ENCODE results near the gene AAK1.
"Not testable (repeated sequence)": the region's sequence is repeated elsewhere in the genome, so short reads cannot be mapped to it uniquely, and the experiment has no call there.

The AAK1 gene

GRCh38 chr2:69660637-69661036 lies 17.1 kb upstream of the AAK1 start:
- DNase-seq: no peak

- no peak for DNase-seq
Observed at GRCh38 chr2:69659941-69660483, 16.5 kb upstream of the AAK1 start.

DNA sequence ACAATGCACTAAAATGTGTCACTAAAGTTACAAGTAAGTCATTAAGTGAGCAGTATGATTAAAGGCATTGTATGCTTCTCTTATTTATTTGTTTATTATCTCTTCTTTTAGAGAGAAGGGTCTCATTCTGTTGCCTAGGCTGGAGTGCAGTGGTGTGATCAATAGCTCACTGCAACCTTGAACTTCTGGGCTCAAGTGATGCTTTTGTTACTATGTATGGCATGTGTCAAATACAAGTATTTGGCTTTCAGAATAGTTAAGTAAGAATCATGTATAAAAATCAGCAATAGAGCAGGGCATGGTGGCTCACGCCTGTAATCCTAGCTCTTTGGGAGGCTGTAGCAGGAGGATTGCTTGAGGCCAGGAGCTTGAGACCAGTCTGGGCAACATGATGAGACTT lies 15.8 kb upstream of the AAK1 start:
- DNase-seq: no peak

DNA sequence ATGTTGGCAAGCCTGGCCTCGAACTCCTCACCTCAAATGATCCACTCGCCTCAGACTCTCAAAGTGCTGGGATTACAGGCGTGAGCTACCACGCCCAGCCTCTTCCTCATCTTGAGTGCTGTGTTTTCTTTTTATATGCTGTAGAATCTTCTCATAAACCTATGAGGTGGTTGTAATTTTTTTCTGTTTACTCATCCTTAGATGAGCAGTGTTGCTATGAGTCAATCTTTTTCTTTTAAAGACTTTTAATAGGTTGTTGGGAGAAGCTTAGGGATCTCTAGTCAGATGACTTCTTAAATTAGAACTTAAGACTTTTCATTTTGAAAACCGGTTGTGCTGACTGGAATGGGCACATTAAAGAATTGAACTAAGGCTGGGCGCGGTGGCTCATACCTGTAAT lies 8.7 kb upstream of the AAK1 start:
- no peak for DNase-seq

GRCh38 chr2:69647196-69647595 lies 3.7 kb upstream of the AAK1 start:
- DNase-seq: not testable (repeated sequence)

DNA sequence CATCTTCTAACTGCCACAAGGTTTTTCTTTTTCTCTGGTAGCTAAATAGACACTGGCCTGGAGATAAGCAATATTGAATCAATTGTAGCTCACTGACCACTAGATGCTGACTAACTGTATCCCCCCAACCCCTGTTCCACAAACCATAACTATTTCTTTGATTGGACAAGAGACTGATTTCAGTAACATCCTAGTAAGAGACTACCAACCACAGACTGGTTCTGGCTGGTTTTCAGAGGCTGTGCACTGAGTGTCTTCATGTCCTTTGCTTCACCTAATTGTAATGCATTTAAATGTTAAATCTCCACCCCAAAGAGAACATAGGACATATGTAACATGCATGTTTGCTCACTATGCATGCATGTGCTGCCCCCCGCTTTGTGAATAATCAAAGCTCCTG lies 3.2 kb upstream of the AAK1 start:
- DNase-seq: no peak

DNA sequence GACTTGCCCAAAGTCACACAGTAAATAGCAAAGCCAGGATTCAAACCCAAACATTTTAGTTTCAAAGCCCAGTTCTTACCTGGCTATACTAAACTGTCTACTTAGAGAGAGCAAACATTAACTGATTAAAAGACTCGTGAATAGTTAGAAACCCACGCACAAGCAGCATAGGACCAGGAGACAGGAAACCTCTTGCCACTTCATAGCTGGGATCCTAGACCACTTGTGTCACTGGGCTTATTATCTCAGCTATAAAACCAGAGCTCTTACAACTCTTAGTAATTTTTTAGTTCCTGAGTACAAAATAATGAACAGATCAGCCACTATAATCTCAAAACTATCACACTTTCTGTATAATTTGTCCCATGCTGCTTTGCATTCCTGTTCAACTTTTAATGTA lies 2.4 kb upstream of the AAK1 start:
- DNase-seq: no peak

DNA sequence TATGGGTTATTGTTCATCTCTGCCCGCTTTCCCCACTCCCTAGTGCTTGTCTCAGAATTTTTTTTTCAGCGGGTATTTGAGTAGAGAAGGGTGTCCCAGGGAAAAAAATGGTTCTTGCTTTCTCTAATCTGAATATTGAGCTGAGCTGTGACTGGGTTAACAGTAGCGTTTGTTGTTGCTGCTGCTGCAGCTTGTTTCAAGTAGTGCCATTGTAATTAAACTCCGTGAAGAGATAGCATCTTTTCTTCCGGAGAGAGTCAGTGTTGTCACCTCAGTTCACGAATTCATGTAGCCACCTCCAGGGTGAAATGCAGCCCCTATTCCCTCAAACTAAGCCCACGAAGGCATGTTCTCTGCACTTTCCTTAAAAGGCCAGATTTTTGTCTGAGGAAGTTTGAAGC lies 1.5 kb upstream of the AAK1 start:
- peak in 2 of 58 donors; percentile 5 to 24 for DNase-seq

GRCh38 chr2:69644506-69644979 lies 1.0 kb upstream of the AAK1 start:
- peak in 7 of 58 donors; percentile 38 to 61 (median 47) for DNase-seq

DNA sequence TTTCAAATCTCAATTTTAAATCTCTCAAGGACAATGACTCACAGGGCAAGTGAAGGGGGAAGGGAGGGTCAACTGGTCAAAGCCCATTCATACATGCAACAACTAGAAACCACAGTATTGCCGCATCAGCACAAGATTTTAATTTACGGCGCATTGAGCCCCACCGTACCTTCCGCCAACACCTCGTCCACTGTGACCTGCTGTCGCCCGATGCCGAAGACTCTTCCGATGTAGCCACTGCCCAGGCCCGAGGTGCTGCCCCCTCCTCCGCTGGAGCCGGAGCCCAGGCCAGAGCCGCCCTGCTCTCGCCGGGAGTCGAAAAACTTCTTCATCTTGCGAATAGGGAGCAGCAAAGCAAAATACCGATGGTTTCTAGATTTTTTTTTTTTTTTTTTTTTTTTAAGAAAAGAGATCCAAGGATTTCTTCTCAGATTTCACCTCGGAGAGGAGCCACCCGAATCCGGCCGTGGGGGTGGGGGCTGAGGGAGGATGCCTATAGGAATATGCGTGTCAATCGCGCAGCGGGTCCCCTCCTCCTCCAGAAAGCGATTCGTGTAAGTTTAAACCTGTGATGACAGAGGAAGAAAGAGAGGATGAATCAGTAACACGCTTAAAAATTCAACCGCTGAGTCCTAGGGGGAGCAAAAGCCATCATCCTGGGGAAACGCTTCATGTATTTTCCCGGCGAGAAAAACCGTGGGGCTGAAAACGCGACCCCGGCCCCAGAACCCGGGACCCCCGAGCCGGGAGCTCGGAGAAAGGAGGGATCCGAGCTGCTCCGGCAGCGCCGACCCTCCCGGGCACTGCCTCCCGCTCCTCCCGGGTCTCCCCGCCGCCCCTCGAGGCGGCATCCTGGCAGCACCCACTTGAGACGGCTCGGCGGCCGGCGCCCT lies 584 bp downstream of the AAK1 start:
- DNase-seq: peak in 46 of 58 donors; percentile 9 to 67 (median 46)

GRCh38 chr2:69641887-69642708 lies 1.4 kb downstream of the AAK1 start:
- no peak for DNase-seq

DNA sequence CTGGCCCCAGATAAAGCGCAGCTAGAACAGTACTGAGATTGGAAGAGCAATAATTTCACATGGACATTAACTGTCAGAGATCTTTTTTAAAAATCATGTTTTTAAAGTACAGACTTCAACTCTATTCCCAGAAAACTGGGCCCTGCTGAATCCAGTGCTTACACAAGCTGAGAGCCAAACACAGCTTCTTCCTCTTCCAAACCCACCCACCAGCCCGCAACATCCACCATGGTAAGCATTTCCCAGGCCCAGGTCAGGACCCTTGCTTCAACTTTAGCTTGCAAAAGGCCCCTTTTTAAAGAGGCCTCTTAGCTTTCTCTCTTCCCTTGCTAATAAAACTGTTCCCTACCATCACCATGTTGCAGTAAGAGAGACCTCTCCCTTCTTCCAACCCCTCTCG lies 2.1 kb downstream of the AAK1 start:
- DNase-seq: peak in 3 of 58 donors; percentile 2 to 12 (median 12)

DNA sequence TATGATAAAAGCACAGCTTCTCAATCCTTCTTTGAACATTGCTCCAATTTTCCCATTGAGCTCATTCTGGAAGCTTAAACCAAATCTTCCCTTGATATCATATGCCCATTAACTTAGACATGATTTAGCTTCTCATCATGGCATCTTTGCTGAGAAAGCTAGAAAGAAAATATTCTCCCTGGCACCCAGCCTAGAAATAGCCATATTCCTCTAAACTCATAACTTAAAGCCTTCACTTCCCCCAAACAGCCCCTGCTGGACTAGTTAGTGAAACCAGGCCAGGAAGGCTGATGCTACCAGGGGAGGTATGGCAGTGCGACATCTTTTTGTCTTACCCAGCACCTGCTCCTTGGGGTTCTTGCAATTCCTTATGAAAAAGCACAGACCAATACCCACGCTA lies 4.3 kb downstream of the AAK1 start:
- no peak for DNase-seq

GRCh38 chr2:69638630-69639029 lies 4.9 kb downstream of the AAK1 start:
- DNase-seq: no peak

- peak in 4 of 58 donors; percentile 3 to 53 (median 12) for DNase-seq
Observed at GRCh38 chr2:69637923-69638322, 5.6 kb downstream of the AAK1 start.

GRCh38 chr2:69636395-69636794 lies 7.1 kb downstream of the AAK1 start:
- no peak for DNase-seq

DNA sequence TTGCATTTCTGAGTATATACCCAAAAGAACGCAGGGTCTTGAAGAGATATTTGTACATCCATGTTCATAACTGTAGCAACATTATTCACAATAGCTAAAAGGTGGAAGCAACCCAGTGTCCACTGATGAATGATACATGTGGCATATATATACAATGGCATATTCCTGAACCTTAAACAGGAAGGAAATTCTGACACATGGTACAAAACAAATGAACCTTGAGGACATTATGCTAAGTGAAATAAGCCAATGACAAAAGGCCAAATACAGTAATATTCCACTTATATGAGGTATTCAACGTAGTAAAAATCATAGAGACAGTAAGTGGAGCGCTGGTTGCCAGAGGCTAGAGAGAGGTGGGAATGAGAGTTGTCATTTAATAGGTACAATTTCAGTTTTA lies 8.1 kb downstream of the AAK1 start:
- no peak for DNase-seq

GRCh38 chr2:69634196-69634821 lies 9.2 kb downstream of the AAK1 start:
- DNase-seq: no peak

DNA sequence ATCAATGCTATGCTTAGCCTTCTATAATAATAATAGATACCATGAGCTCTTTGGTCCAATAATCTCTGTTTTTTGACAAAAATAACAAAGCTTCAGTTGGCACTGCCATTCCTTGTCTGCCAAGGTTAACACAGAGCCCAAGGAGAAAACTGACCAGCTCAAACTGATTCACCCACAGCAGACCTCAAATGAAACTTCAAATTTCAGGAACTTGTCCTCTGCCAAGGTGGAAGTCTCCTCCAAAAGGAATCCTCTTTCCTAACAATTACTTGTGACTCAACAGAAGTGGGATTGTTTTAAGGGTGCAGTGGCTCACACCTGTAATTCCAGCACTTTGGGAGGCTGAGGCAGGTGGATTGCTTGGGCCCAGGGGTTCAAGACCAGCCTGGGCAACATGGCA lies 12.1 kb downstream of the AAK1 start:
- no peak for DNase-seq

DNA sequence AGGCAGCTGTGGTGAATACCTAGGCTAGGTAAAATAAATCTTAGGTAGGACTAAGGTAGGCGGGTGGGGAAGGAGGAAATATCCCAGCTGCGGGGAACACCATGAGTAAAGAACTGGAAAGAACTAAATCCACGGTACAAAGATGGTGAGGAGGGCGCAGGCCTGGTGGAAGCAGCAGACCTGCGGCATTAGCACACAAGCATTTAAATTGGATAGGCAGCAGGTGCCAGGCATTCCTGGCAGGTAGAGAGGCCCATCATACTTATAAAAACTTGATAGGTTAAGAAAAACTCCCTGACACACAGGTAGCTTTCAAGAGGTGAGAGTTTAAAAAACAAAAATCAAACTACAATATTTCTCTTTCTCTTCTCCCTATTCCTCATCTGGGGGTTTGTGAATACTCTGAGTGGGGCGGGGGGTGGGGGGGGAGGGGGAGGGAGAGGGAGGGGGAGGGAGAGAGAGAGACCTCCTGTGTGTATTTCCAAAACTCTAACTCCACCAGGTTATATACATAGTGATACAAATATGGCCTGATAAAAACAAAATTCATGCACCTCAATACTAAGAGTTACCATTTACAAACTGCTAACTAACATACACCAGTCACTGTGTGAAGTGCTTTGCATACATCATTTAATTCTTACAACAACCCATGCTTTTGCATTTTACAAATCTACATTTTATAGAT lies 13.5 kb downstream of the AAK1 start:
- no peak for DNase-seq
